A549 treated with AZD2906 at 1 μM for 4 hours (cell line): ENCODE data around the gene KDELR1. TPM values are rescaled to one million over a fixed set of nuclear protein-coding genes. Genes with fewer than 3 reads are reported as not detected.

ENCODE experiments used
- total RNA-seq: library from RNA; stranded (reverse); fragments of 200-300 nt; extraction: Qiagen RNA extraction; gene quantifications from 5 replicates; pipeline ENCODE4 v1.2.3, GENCODE V29; 2022

Gene KDELR1
- 392 to 442 TPM (median 433 TPM) in 5 replicates for total RNA-seq

GRCh38 chr19:48391100-48392005 lies at the start of gene KDELR1:
TSS of gene KDELR1 (minus strand) at chr19:48391551. CDS start at chr19:48391358, 193 bp downstream.

GRCh38 chr19:48393559-48394330 lies 2.4 kb upstream of the KDELR1 start, which contains the start of gene GRIN2D:
TSS of gene GRIN2D (plus strand) at chr19:48393668. CDS start at chr19:48398393, 4,725 bp downstream.

GRCh38 chr19:48363810-48364597 lies 27.3 kb downstream of the KDELR1 start, which contains the start of the genes SYNGR4 and TMEM143:
TSS of gene SYNGR4 (plus strand) at chr19:48364367. CDS start at chr19:48365843, 1,476 bp downstream.
TSS of gene TMEM143 (minus strand) at chr19:48363940. CDS start at chr19:48363920, 20 bp downstream.

Other genes with a start within 250 kb of the KDELR1 start
- gene LIG1, start 221.2 kb downstream of the KDELR1 start, total RNA-seq, result 56.3 to 64.7 TPM (median 60.6 TPM) in 5 replicates
- 5.2 to 7.4 TPM (median 6.5 TPM) in 5 replicates for gene ZSWIM9, start 220.9 kb downstream of the KDELR1 start, total RNA-seq
- 15.1 to 17.4 TPM (median 15.8 TPM) in 5 replicates for gene CARD8, start 135.6 kb downstream of the KDELR1 start, total RNA-seq
- gene ZNF114, start 121.5 kb downstream of the KDELR1 start, total RNA-seq, result 6.8 to 10.7 TPM (median 7.6 TPM) in 5 replicates
- gene EMP3, start 66.0 kb downstream of the KDELR1 start, total RNA-seq, result 430 to 471 TPM (median 441 TPM) in 5 replicates
- gene TMEM143, start 27.6 kb downstream of the KDELR1 start, total RNA-seq, result 3.3 to 5.0 TPM (median 4.4 TPM) in 5 replicates
- gene SYNGR4, start 27.2 kb downstream of the KDELR1 start, total RNA-seq, result 2.0 to 3.8 TPM (median 3.0 TPM) in 5 replicates
- gene GRIN2D, start 2.1 kb upstream of the KDELR1 start, total RNA-seq, result 5.6 to 8.5 TPM (median 8.1 TPM) in 5 replicates
- gene GRWD1, start 54.4 kb upstream of the KDELR1 start, total RNA-seq, result 109 to 124 TPM (median 114 TPM) in 5 replicates
- 0.80 to 1.6 TPM (median 1.1 TPM) in 5 replicates for gene KCNJ14, start 64.0 kb upstream of the KDELR1 start, total RNA-seq
- 55.7 to 66.9 TPM (median 63.2 TPM) in 5 replicates for gene CYTH2, start 77.8 kb upstream of the KDELR1 start, total RNA-seq
- 2.5 to 5.4 TPM (median 5.0 TPM) in 5 replicates for gene LMTK3, start 120.3 kb upstream of the KDELR1 start, total RNA-seq
- 13.7 to 18.5 TPM (median 15.6 TPM) in 5 replicates for gene SULT2B1, start 160.6 kb upstream of the KDELR1 start, total RNA-seq
- gene SPACA4, start 215.2 kb upstream of the KDELR1 start, total RNA-seq, result 0.06 TPM in 1 of 5 replicates, not detected in the others
- gene FAM83E, start 223.5 kb upstream of the KDELR1 start, total RNA-seq, result 0.12 to 0.40 TPM (median 0.21 TPM) in 5 replicates
- 3,280 to 3,604 TPM (median 3,357 TPM) in 5 replicates for gene RPL18, start 227.6 kb upstream of the KDELR1 start, total RNA-seq
- 10.1 to 17.9 TPM (median 15.0 TPM) in 5 replicates for gene SPHK2, start 228.0 kb upstream of the KDELR1 start, total RNA-seq
- gene DBP, start 245.8 kb upstream of the KDELR1 start, total RNA-seq, result 1.4 to 2.6 TPM (median 1.9 TPM) in 5 replicates